ENCODE measurements around the gene KANK2. TPM values are rescaled to one million over a fixed set of nuclear protein-coding genes. Genes with fewer than 3 reads are reported as not detected.
A peak's percentile ranks its signal among the peaks of the same experiment; 100 is the strongest.

Gene KANK2
- total and polyA plus RNA-seq, 2 of the 13 experiments (the other 11 are each of a cell fraction or from before 2014, with no cell fraction given) = 5.7 to 12.9 TPM

DNA sequence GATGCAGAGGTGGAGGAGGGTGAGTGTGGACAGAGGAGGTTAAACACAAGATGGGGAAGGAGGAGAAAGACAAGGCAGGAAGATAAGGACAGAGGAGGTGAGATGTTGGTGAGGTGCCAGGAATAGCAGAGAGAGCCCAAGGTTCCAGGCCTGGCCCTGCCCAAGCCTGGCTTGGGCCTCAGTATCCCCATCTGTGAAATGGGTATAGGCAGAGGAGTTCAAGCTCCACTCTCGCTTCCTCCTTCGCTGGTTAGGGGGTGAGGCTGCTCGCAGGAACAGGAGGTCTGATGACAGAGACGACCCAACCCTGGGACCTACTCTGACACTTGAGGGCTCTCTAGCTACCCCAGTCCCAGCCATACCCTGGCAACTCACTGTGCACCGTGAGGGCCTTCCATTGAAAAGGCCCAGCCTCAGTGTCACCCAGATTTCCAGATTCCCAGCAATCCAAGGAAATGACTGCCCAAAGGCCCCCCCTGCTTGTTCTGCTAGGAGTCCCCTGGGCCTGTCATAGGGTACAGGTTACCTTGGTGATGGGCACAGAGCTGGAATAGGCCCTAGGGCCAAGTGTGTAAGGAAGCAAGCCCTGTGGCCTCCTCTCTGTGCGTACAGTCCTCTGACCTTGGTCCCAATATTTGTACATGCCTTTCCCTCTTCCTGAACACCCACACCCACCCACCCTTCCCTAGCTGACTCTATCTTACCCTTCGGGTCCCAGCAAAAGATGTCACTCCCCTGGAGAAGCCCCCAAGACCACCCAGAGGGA is 33.5 kb upstream of the KANK2 start:
- in situ Hi-C loops (cut with HindIII; ENCODE audit: extremely low pct_ligation_motif_present, low pct_unique_long_range_greater_than_20kb) = no loop called here
- ChIA-PET CTCF (ENCODE audit: low intra/inter-chr PET ratio, low total read pairs) (no interaction called here), POLR2A (interaction anchor here (0.6 to 1.0 kb wide), 2 partner anchors 35 to 87 kb away, joined by 3 to 5 read pairs; no protein-coding TSS in a partner anchor)
- Histone ChIP-seq H3K36me3 (replicated peaks in 1 of 2; ENCODE audit: control insufficient read depth in 1 of 2, insufficient read depth in 2 of 2, low read length in 2 of 2) (peaks cover 3 to 12% of the 10 kb centered on the region in 2 experiments; a peak in 3 of 5 replicates), H3K79me2 (ENCODE audit: insufficient read depth, low read length) (no peaks in the 10 kb centered on the region), H3K9me3 (ENCODE audit: low read length) (no peaks in the 10 kb centered on the region), H4K20me1 (ENCODE audit: insufficient read depth, low read length) (no peaks in the 10 kb centered on the region), H3K4me3 (replicated peaks in 1 of 3; ENCODE audit: insufficient read depth in 1 of 3, low read depth in 2 of 3, low read length in 3 of 3) (no peak overlapping the region), H3K27me3 (ENCODE audit: control insufficient read depth in 1 of 2, insufficient read depth in 2 of 2, low read length in 2 of 2) (no peaks in the 10 kb centered on the region), H3K9ac (ENCODE audit: insufficient read depth, low read depth, low read length) (0 out of 2 replicates have a peak overlapping the region, but pooled peaks have one; percentile 8), H3K4me2 (ENCODE audit: low read depth, low read length) (peak overlapping the region; percentile 49), H3K4me1 (ENCODE audit: insufficient read depth, low read length) (peaks cover 42% of the 10 kb centered on the region), H3K27ac (ENCODE audit: extremely low read length, insufficient read depth, low read length) (peak overlapping the region; percentile 52), H2AFZ (ENCODE audit: low read length) (no peak overlapping the region)
- FAIRE-seq (peak; percentile 18), ATAC-seq (peak; percentile 68), DNase-seq (ENCODE audit: low spot score) (peak; percentile 60)
- WGBS (ENCODE audit: low lambda C conversion rate) = 27% methylated on average over 3 of the region's 7 CpGs
- intact Hi-C loops (cut with micrococcal nuclease; ENCODE audit: unreplicated experiment) = no loop called here
- no TSS peak for BruUV-seq (replicated peaks)
- TF ChIP-seq TCF7L2 (IDR thresholded peaks at IDR 0.05; ENCODE audit: low read depth, low read length) = no peak
- peak; percentile 70 for TF ChIP-seq KDM1A (CRISPR knock-in tag; IDR thresholded peaks at IDR 0.05)
- no peak for TF ChIP-seq ZNF570 (CRISPR knock-in tag; IDR thresholded peaks at IDR 0.05; ENCODE audit: borderline replicate concordance)
- TF ChIP-seq NCOA5 (CRISPR knock-in tag; IDR thresholded peaks at IDR 0.05) = no peak
- no peak for TF ChIP-seq HES4 (CRISPR knock-in tag; IDR thresholded peaks at IDR 0.05; ENCODE audit: borderline replicate concordance)
- TF ChIP-seq BRD4 (CRISPR knock-in tag; IDR thresholded peaks at IDR 0.05) = no peak
- TF ChIP-seq NR2F2 (IDR thresholded peaks at IDR 0.05; ENCODE audit: borderline replicate concordance, low read depth) = no peak
- no peak for TF ChIP-seq MTF1 (CRISPR knock-in tag; IDR thresholded peaks at IDR 0.05)
- no peak for TF ChIP-seq SIN3B (IDR thresholded peaks at IDR 0.05; ENCODE audit: low read length)
- peak; percentile 99 for TF ChIP-seq ZNF629 (CRISPR knock-in tag; conservative IDR thresholded peaks at IDR 0.05)
- TF ChIP-seq, protein P1, sequence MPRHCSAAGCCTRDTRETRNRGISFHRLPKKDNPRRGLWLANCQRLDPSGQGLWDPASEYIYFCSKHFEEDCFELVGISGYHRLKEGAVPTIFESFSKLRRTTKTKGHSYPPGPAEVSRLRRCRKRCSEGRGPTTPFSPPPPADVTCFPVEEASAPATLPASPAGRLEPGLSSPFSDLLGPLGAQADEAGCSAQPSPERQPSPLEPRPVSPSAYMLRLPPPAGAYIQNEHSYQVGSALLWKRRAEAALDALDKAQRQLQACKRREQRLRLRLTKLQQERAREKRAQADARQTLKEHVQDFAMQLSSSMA (CRISPR knock-in tag; IDR thresholded peaks at IDR 0.05) = no peak
- peak; percentile 26; the same call in 1 of the 2 replicates for TF ChIP-seq HDAC1 (CRISPR knock-in tag; IDR thresholded peaks at IDR 0.05)
- TF ChIP-seq NCOA2 (CRISPR knock-in tag; IDR thresholded peaks at IDR 0.05) = 0 out of 2 replicates have a peak, but pooled peaks have one; percentile 10
- 0 out of 2 replicates have a peak, but pooled peaks have one; percentile 19 for TF ChIP-seq RBFOX2 (IDR thresholded peaks at IDR 0.05; ENCODE audit: low read depth, low read length)
- peak; percentile 24; the same call in 1 of the 2 replicates for TF ChIP-seq MED1 (CRISPR knock-in tag; IDR thresholded peaks at IDR 0.05)
- TF ChIP-seq ZNF782 (CRISPR knock-in tag; IDR thresholded peaks at IDR 0.05; ENCODE audit: borderline replicate concordance) = no peak
- TF ChIP-seq, protein P2, sequence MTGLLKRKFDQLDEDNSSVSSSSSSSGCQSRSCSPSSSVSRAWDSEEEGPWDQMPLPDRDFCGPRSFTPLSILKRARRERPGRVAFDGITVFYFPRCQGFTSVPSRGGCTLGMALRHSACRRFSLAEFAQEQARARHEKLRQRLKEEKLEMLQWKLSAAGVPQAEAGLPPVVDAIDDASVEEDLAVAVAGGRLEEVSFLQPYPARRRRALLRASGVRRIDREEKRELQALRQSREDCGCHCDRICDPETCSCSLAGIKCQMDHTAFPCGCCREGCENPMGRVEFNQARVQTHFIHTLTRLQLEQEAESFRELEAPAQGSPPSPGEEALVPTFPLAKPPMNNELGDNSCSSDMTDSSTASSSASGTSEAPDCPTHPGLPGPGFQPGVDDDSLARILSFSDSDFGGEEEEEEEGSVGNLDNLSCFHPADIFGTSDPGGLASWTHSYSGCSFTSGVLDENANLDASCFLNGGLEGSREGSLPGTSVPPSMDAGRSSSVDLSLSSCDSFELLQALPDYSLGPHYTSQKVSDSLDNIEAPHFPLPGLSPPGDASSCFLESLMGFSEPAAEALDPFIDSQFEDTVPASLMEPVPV (CRISPR knock-in tag; IDR thresholded peaks at IDR 0.05) = no peak
- peak; percentile 45; the same call in 1 of the 2 replicates for TF ChIP-seq ZNF501 (CRISPR knock-in tag; IDR thresholded peaks at IDR 0.05)
- no peak for TF ChIP-seq KLF12 (CRISPR knock-in tag; IDR thresholded peaks at IDR 0.05; ENCODE audit: borderline replicate concordance)
- 0 out of 2 replicates have a peak, but pooled peaks have one; percentile 20 for TF ChIP-seq RCOR2 (CRISPR knock-in tag; IDR thresholded peaks at IDR 0.05)
- no peak for TF ChIP-seq ZNF546 (CRISPR knock-in tag; conservative IDR thresholded peaks at IDR 0.05)
- no peak for TF ChIP-seq ZNF274 (CRISPR knock-in tag; IDR thresholded peaks at IDR 0.05)
- TF ChIP-seq REXO4 (CRISPR knock-in tag; IDR thresholded peaks at IDR 0.05; ENCODE audit: borderline replicate concordance) = no peak

Measured in HepG2 (cell line).